GM21447 (cell line): Measurements from ENCODE around the gene CNIH2.

Experiments used
- ATAC-seq: cut with Tn5 transposase; IDR thresholded peaks from one replicate; pipeline ENCODE4 v1.9.1; 2021; ENCODE audit not compliant: unreplicated experiment

The CNIH2 gene

DNA sequence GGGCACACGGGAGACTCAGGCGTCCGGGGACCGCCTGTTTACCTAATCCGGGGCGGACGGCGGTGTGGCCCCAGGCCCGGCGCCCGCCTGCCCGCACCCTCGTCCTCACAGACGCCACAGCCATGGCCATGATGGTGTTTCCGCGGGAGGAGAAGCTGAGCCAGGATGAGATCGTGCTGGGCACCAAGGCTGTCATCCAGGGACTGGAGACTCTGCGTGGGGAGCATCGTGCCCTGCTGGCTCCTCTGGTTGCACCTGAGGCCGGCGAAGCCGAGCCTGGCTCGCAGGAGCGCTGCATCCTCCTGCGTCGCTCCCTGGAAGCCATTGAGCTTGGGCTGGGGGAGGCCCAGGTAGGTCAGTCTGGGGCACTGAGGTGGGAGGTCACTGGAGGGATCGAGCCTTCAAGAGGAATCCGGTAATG, 19.5 kb upstream of the CNIH2 start:
- ATAC-seq, result no peak

DNA sequence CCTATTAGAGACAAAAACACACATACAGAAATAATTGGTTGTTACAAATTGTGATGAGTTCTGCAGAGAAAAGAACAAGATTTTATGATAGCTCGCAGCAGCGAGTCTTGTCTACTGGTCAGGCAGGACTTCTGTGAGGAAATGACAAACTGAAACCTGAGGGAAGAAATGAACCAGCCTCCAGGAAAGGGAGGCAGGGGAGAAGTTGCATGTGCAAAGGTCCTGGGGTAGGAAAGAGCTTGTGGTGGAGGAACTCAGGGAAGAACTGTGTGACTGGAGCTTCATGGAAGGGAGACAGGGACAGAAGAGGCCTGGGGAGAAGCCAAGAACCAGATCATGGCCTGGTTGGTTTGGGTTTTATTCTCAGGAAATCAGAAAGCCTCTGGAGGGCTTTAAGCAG, 18.8 kb upstream of the CNIH2 start:
- ATAC-seq, result no peak

DNA sequence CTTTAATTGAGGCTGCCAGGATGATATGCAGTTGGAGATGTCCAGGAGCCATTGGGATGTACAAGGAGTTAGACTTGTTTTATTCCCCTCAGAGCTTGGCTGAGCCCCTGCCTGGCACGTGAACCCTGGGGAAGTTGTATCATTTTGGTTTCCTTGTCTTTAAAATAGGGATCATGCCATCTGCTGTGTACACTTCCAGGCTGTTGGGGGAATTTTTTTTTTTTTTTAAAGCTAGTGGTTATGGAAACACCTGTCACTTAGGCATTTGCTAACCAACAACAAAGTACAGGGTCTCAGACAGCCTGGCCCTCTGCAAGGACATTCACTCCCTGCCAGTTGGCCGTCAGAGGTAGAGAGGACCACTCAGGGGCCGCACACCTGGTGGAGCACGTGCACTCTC, 18.0 kb upstream of the CNIH2 start:
- ATAC-seq, result no peak

DNA sequence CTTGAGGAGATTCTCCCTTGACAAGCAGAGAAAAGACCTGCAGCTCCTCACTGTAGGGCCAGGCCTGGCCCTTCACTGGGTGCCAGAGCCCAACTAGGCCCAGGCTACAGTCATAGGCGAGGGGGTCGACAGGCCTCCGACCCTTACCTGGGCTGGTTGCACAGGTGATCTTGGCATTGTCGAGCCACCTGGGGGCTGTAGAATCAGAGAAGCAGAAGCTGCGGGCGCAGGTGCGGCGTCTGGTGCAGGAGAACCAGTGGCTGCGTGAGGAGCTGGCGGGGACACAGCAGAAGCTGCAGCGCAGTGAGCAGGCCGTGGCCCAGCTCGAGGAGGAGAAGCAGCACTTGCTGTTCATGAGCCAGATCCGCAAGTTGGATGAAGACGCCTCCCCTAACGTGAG, 16.4 kb upstream of the CNIH2 start:
- no peak for ATAC-seq

DNA sequence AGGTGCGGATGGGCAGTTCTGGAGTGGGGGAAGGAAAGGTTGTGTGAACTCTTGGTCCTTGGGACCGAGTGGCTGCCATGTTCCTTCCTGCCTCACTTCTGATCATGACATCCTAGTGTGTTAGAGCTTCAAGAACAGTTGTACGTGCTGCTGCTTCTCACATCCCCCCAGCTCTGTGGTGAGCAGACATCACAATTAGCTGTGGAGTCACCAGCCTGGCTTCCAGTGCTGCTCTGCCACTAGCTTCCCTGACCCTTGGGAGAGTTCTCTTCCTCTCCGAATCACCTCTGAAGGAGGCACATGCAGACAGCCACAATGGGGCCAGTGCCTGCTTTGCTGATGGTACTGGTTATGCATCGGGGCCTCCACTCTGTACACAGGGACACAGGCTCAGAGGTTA, 15.8 kb upstream of the CNIH2 start:
- ATAC-seq, result no peak

DNA sequence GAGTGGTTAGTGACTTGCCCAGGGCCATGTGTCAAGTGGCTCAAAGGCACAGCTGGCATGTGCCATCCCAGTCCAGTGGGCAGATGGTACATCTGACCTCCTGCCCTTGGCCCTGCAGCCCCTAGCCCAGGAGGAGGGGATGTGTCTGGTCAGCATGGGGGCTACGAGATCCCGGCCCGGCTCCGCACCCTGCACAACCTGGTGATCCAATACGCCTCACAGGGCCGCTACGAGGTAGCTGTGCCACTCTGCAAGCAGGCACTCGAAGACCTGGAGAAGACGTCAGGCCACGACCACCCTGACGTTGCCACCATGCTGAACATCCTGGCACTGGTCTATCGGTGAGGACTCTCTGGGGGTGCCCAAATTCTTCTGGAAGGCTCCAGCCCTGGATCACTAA, 15.3 kb upstream of the CNIH2 start:
- ATAC-seq, result no peak

DNA sequence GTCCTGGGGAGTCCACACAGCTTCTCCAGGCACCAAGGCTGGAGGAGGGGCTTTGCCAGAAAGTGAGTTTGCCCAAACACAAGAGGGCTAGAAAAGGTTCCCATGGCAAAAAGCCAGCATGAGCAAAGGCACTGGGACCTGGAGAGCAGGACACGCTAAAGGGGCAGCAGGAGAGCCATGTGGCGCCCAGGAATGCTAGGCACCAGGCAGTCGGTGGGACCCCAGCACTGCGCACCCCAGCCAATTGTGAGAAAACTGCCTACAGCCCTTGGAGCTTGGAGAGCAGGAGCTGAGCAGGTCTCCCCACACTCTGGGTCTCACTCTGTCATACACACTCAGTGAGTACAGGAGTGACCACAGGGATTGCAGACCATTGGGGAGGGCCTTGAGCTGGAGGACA, 14.7 kb upstream of the CNIH2 start:
- no peak for ATAC-seq

DNA sequence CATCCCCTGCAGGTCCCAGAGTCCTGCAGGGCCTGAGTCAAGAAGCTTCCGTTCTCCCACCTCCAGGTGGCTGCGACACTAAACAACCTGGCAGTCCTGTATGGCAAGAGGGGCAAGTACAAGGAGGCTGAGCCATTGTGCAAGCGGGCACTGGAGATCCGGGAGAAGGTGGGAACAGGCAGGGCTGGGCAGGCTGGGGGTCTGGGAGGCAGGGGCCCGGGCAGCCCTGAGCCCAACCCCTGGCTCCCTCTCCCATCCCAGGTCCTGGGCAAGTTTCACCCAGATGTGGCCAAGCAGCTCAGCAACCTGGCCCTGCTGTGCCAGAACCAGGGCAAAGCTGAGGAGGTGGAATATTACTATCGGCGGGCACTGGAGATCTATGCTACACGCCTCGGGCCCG, 14.2 kb upstream of the CNIH2 start:
- no peak for ATAC-seq

DNA sequence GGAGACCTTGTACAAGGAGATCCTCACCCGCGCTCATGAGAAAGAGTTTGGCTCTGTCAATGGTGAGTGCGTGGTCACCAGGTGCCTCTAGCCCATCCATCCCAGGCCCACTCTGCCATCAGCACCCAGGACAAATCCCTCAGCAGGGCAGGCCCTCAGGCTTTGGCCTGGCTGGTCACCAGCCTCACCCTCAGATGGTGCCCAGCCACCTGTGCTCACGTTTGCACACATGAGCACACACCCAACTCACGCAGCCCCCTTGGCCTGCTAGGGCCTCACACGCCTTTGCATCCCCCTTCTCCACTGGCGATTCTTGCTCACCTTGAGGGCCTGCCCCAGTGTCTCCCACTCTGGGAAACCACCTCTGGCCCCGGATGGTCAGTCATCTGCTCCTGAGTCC, 13.6 kb upstream of the CNIH2 start:
- ATAC-seq, result no peak

DNA sequence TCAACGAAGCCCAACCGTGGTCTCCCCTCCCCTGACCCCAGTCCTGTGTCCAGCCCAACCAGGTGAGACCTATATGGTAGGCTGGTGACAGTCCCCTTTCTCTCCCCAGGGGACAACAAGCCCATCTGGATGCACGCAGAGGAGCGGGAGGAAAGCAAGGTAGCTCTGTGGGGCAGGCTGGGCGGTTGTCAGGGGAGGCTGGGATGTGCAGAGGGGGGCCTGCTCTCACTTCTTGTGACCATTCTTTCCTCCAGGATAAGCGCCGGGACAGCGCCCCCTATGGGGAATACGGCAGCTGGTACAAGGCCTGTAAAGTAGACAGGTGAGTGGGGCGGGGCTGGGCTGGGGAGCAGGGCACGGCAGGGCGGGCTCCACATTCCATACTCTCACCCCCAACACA, 13.1 kb upstream of the CNIH2 start:
- no peak for ATAC-seq

DNA sequence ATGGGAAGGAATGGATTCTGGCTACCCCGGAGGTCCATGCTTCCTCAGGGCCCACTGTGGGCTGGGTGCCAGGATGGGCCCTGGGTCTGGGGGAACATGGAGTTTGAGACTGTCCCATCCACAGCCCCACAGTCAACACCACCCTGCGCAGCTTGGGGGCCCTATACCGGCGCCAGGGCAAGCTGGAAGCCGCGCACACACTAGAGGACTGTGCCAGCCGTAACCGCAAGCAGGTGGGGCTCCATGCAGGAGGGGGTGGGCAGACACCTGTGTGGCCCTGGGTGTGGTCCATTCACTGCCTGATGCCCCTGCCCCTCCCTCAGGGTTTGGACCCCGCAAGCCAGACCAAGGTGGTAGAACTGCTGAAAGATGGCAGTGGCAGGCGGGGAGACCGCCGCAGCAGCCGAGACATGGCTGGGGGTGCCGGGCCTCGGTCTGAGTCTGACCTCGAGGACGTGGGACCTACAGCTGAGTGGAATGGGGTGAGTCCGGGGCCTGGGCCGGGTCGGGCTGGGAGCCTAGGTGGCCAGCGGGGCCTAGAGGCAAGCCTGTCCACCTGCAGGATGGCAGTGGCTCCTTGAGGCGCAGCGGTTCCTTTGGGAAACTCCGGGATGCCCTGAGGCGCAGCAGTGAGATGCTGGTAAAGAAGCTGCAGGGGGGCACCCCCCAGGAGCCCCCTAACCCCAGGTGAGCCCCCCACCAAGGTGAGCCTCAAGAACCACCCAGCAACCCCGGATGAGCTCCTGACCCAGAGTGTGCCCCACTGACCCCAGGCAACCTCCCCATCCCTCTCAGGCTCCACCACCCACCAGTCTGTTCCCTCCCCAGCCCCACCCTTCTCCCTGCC, 12.2 kb upstream of the CNIH2 start:
- ATAC-seq, result no peak

DNA sequence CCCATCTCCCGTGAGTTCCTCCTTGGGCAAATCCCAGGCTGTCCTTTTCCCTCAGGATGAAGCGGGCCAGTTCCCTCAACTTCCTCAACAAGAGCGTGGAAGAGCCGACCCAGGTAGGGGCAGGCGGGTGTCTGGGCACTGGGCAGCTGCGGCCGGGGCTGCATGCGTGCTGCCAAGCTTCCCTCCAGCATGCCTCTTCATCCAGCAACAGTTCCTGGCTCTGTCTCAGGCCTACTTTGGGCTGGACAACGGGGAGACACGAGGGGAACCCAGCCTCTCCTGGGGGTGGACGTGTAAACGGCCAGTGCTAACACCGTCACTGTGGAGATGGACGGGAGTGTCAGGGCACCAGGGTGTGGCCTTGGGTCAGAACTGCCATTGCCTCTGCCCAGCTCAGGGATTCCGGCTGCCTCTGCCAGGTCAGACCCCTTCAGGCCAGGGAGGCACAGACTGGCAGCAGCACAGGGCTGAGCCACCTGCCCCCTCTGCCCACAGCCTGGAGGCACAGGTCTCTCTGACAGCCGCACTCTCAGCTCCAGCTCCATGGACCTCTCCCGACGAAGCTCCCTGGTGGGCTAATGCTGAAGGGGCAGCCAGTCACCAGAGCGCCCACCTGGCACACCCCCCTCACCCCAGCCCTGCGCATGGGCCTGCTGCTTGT, 11.5 kb upstream of the CNIH2 start:
- ATAC-seq, result no peak

DNA sequence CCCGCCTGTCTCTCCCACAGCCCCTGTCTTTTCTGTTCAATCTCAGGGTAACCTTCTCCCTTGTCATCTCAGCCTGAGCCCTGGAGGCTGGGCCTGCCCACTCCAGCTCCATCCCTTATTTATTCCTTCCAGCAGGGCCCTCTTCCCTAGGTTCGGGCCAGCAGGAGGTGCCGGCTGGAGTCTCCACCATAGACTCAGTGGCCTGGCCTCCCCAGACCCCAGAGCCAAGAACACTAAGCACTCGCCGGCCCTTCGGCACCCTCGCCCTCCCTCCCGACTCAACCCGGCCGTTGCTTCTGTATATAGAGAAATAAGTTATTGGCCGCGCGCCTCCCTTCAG, 11.0 kb upstream of the CNIH2 start:
- no peak for ATAC-seq

DNA sequence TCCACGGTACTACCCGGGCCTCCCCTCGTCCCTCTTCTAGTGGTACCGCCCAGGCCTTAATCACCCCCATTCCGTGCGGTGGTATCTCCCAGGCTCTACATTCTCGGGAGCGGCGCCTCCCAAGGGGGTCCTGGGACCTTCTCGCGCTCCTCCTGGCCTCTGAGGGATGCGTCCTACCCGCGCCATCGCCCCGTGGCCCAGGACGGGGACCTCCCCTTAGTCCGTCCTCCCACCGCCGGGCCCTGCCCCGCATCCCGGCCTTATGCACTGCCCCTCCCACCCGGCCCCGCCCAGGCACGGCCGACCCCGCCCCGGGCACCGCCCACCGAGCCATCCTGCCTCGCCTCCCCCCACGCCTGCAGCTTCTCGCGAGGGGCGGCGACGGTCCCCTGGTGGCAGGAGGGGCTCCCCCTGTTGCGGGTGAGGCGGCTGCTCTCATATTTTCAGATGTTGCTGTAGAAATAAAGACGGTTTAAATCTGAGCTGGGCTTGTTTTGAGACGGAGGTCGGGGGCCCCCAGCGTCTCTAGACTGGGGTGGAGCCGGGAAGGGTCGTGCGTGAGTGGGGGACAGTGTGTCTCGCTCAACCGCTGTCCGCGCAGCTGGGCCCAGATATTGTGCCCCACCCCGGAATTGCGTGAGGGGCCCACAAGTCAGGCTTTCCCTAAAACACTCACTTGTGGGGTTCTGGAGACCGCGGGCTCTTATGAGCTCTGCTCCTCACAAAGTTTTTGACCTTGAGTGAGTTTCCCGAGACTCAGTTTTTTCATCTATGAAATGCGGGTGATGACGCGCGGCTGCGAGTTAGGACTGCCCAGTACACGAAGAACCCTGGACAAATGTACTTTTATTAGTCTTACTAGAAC, 10.4 kb upstream of the CNIH2 start:
- peak; percentile 37 for ATAC-seq

DNA sequence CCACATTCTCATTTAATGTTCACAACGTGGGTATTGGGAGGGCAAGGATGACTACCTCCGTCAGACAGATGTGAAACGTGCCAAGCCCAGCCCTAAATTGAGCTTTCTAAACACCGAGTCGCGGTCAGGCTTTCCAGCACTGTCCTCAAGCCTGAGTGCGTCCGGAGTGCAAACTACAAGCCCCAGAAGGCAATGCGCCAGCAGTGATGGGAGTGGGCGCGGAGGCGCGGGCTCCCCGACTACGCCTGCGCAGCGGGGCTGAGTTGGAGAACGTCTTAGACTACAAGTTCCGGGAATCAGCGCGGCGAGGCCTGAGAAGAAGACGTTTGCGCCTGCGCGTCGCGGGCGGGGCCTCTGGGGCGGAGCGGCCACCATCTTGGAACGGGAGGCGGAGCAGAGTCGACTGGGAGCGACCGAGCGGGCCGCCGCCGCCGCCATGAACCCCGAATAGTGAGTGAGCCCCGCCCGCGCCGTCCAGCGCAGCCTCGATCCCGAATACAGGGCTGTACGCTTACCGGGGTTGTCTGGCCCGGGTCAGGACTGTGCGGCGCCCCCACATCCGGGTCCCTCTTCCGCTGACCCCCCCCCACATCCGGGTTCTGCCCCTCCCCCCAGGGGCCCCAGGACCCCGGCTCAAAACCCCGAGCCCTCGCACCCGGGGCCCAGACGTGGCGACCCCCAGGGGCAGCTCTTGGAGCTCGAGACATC, 9.6 kb upstream of the CNIH2 start, which contains the start of gene RAB1B:
Gene RAB1B, plus strand, starts transcription at position 396 of the 708 bp plus-strand sequence. Its CDS starts 41 bp downstream, at position 437.
- peak; percentile 78 for ATAC-seq

DNA sequence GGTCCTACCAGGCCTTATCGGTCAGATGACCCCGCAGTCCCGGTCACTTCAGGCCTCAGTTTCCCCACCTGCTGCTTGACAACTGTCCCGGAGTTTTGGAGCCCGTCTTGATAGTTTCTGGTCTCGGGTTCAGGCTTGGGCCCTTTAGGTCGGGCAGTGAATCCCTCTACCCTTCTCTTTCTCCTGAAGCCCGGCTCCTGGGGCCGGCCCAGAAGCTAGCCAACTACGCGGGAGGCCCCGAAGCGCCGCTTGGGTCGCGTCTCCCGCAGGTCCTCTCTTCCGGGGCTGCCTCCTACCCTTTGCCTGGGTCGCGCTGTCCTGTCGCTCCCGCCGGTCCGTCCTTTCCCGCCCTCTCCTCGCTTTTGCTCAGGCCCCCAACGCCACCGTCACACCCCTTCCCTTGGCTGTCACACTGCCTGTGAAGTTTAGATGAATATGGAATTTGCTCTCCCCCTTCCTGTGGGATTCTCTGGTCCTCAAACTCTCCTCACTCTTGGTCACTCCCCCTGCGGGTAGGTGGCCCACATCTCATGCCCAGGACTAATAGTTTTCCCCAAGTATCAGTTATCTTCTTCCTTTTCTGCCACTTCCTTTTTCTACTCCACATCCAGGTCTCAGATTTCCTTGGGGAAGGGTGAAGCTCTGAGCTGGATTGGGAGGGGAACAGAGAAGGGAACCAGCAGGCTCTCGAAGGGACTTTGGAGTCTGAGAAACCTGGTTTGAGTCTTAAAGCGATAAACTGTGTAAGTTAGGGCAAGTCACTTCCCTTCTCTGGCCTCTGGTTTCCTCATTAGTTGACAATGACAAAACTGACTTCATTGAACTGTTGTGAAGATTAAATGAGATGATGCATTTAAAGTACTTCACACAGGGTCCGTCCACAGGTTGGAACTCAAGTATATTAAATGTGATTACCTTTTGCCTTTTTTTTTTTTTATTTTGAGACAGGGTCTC, 8.7 kb upstream of the CNIH2 start:
- no peak for ATAC-seq

DNA sequence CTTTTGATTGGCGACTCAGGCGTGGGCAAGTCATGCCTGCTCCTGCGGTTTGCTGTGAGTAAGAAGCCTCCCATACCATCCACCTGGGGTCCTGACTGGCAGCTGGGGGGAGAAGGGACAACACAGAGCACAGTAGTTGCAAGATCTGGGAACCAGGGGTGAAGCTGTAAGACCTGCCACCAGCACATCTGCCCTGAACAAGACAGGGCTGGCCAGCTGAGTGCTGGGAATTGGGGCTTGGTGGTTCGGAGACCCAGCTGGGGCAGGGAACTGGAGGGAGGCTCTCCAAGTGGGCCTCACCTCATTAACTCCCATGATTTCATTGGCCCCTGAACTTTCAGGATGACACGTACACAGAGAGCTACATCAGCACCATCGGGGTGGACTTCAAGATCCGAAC, 6.2 kb upstream of the CNIH2 start:
- no peak for ATAC-seq

DNA sequence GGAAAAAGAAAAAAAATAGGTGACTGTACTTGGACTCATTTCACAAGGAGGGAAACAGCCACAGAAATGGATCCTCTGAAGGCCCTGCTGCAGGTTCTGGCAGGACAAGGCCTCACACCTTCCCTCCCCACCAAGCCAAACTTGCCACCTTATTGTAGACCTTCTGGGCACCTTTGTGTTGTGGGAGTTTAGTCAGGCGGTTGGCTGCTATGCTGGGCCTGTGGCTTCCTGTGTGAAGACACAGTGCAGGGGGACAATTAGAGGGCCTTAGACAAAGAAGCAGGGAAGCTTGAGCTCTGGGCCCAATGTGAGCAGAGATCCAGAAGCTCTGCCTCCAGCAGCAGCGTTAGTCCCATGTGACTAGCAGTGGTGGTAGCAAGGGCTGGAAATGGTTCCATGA, 5.4 kb upstream of the CNIH2 start:
- no peak for ATAC-seq

DNA sequence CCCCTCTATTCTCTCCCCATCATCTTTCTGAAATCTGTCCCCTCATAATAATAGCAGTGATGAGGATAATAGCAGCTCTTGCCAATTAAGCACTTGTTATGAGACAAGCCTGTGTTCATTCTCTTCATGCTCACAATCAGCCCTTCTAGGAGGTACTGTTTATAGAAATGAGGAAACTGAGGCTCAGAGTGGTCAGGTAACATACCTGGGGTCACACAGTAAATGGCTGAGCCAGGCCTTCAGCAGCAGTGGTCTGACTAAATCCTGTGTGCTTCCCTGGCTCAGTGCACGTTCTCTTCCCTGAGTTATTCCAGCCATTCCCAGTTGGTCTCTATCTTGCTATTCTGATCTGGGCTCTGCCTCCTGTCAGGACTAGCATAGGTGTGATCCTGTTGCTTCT, 3.8 kb upstream of the CNIH2 start:
- ATAC-seq, result no peak

DNA sequence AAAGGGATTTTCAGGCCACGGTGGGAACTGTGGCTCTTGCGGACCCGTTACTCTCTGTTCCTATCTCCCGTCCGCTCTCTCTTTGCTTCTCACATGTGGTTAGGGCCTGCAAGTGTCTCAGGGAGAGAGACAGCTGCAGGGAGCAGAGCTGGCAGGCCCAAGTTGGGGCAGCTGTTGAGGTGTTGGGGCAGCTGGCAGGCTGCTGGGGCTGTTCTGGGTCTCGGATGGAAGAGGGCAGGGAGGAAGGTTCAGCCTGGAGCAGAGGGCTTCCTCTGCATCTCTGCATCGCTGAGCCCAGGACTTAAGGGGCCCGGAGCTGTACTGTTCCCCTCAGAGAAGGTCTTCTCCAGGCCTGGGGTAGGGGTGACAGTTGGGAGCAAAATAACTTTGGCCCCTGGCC, 2.6 kb upstream of the CNIH2 start:
- no peak for ATAC-seq
